GM21717 (cell line): ENCODE data around the gene ZNF516.

Experiments
- ATAC-seq: cut with Tn5 transposase; IDR thresholded peaks from one replicate; pipeline ENCODE4 v1.9.1; 2021; ENCODE audit warnings: mild to moderate bottlenecking, moderate library complexity; ENCODE audit not compliant: unreplicated experiment

Gene ZNF516

GRCh38 chr18:76349067-76349715 is 145.9 kb downstream of the ZNF516 start:
- ATAC-seq = peak; percentile 66

- no peak for ATAC-seq
Observed at GRCh38 chr18:76348267-76349066, 146.6 kb downstream of the ZNF516 start.

GRCh38 chr18:76347341-76347740 is 147.7 kb downstream of the ZNF516 start:
- no peak for ATAC-seq

- ATAC-seq = no peak
Observed at GRCh38 chr18:76346490-76347130, 148.4 kb downstream of the ZNF516 start.

GRCh38 chr18:76345901-76346300 is 149.1 kb downstream of the ZNF516 start:
- no peak for ATAC-seq

GRCh38 chr18:76343938-76344569 is 151.0 kb downstream of the ZNF516 start:
- no peak for ATAC-seq

- ATAC-seq = no peak
Observed at GRCh38 chr18:76340410-76340809, 154.6 kb downstream of the ZNF516 start.

GRCh38 chr18:76339246-76339620 is 155.8 kb downstream of the ZNF516 start:
- no peak for ATAC-seq

GRCh38 chr18:76338619-76339245 is 156.3 kb downstream of the ZNF516 start:
- no peak for ATAC-seq

GRCh38 chr18:76338088-76338487 is 157.0 kb downstream of the ZNF516 start:
- ATAC-seq = no peak

- ATAC-seq = no peak
Observed at GRCh38 chr18:76335859-76336640, 159.0 kb downstream of the ZNF516 start.

GRCh38 chr18:76328140-76328539 is 166.9 kb downstream of the ZNF516 start:
- no peak for ATAC-seq

GRCh38 chr18:76323891-76324290 is 171.2 kb downstream of the ZNF516 start:
- no peak for ATAC-seq

GRCh38 chr18:76322686-76323085 is 172.4 kb downstream of the ZNF516 start:
- ATAC-seq = no peak

- no peak for ATAC-seq
Observed at GRCh38 chr18:76319366-76319765, 175.7 kb downstream of the ZNF516 start.

- no peak for ATAC-seq
Observed at GRCh38 chr18:76318607-76319006, 176.4 kb downstream of the ZNF516 start.

- no peak for ATAC-seq
Observed at GRCh38 chr18:76317136-76317535, 177.9 kb downstream of the ZNF516 start.

- no peak for ATAC-seq
Observed at GRCh38 chr18:76315722-76316230, 179.3 kb downstream of the ZNF516 start.

GRCh38 chr18:76314496-76314895 is 180.5 kb downstream of the ZNF516 start:
- no peak for ATAC-seq

GRCh38 chr18:76314015-76314414 is 181.0 kb downstream of the ZNF516 start:
- no peak for ATAC-seq
